Stimulated activated naive CD4-positive, alpha-beta T cell (primary cell): ENCODE measurements around the gene ARHGAP4.

Source experiments
- DNase-seq, 6 experiments: peaks; one replicate each; lab custom pipeline; 2025; lab: John Stamatoyannopoulos, UW

The ARHGAP4 gene

GRCh38 chrX:153945956-153946943 is 20.2 kb upstream of the ARHGAP4 start:
- DNase-seq, result no peak

- no peak for DNase-seq
Measured at GRCh38 chrX:153944800-153945150, 18.7 kb upstream of the ARHGAP4 start.

GRCh38 chrX:153944140-153944799 is 18.2 kb upstream of the ARHGAP4 start, which contains the start of gene RENBP:
Gene RENBP (minus strand): TSS chrX:153944643. CDS start chrX:153944610, 33 bp downstream.
- DNase-seq, result peak in 5 of 6 experiments; percentile 8 to 39 (median 17)

DNA sequence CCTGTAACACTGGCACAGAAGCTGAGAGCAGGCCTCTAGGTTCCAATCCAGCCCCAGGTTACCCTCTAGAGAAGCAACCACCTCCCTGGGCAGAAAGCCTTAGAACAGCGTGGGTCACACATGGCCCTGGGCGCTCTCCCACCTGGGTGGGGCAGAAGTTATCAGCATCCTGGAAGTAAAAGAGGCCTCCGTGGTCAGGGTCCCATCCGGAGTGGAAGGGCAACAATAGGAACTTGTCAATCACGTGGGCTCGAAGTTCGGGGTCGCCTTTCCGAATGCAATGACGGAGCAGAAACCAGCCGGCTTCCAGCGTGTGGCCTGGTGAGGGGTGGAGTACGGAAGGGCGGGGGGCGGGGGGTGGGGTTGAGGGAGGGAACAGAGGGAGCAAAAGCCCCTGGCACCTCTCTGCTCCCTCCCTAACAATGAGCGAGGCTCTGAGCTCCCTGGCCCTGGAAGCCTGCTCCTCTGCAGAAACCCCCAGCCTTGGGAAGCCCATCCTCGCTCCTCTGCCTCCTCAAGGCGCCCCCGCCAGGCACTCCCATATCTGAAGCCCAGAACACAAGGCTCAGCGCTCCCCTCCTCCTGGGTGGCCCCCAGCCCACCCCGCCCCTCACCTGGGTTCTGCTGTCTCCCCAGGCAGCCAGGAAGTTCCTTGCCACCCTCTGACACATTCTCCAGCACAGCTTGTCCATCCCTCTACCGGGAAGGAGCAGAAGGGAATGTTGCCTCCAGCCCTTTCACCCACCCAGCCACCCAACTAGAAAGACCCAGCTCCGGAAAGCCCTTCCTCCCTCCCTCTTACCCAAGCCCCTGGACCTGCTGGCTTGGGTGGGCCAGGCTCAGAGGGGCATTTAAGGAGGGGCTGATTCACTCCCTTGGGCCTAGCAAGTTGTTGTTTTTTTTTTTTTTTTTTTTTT is 15.5 kb upstream of the ARHGAP4 start:
- no peak for DNase-seq

DNA sequence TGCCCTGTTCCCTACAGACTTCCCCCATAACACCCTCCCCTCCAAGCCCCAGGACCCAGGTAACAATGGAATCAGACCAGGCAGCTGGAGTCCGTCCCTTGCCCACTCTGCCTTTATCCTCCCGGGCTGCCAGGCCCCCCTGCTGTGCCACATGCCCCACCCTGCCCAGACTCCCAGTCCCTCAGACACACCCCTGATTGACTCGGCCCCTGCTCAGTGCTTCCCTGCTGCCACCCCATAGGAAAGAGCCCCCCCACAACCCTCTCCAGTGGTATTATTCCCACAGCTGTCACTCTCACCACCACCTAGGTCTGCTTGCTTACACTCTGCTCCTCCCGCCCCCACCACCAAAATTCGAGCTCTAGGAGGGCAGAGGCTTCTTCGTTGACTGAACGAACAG is 13.5 kb upstream of the ARHGAP4 start:
- DNase-seq, result no peak

DNA sequence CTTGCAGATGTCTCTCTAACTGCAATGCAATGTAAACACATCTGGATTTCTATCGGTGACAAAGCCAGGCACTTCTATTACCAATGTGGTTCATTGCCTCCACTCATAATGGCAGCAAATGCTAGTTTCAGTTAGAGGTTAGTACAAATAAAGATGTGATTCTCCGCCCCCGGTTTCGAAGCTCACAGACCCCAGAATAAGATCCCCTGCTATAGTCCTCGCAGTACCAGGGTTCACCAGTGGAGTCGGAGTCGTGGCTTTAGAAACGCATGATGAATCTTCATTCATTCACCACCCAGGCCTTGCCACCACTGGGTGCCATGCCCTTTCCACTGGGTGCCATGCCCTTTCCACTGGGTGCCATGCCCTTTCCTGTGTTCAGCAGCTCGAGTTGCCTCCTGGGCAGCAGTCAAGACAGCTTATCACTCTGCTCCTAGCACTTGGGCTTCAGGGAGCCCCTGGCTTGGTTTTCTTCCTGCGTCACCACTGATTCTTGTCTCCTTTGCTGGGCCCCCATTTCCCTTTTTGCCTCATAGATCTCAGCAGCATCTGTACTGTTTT is 12.2 kb upstream of the ARHGAP4 start:
- DNase-seq, result no peak

DNA sequence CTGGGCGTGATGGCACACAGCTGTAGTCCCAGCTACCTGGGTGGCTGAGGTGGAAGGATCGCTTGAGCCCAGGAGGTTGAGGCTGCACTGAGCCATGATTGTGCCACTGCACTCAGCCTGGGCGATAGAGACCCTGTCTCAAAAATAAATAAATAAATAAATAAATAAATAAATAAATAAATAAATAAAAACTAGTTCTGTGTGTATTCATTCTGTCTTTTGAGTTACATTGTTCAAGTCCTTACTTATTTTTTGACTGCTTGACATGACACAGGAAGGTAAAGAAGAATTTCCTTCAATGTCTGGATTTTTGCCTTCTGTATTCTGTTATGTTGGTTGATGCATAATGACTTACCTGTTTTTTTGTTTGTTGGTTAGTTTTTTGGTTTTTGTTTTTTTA is 11.0 kb upstream of the ARHGAP4 start:
- DNase-seq, result no peak

- peak in 2 of 6 experiments; percentile 27 to 39 for DNase-seq
Measured at GRCh38 chrX:153935326-153935851, 9.3 kb upstream of the ARHGAP4 start.

DNA sequence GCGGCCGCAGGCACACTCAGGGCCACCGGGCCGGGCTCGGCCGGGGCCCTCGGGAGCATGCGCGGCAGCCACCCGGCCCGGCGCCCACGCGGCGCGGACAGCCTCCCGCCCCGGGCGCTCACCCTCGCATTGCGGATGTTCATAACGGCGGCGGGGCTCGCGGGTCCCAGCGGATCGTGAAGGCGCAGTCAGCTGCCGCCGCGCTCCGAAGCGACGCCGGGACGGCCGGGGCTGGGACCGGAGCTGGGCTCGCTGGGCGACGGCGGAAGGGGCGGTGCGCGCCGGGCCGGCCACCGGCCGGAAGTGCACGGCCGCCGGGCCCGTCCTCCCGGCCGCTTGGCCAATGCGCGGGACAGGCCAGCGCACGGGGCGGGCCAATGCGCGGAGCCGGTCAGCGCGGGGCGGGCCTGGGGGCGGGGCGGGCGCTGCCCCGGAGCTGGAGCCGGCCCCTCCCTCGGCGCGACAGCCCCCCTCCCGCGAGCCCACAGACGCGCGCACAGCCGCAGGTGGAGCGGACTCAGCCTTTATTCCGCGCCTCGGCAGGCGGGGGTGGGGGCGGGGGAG is 8.8 kb upstream of the ARHGAP4 start, which contains the start of gene NAA10:
NAA10 (minus strand) TSS at position 276 of the 564 bp plus-strand sequence; CDS start at position 143, 133 bp downstream.
- DNase-seq, result peak in 5 of 6 experiments; percentile 12 to 44 (median 34)

DNA sequence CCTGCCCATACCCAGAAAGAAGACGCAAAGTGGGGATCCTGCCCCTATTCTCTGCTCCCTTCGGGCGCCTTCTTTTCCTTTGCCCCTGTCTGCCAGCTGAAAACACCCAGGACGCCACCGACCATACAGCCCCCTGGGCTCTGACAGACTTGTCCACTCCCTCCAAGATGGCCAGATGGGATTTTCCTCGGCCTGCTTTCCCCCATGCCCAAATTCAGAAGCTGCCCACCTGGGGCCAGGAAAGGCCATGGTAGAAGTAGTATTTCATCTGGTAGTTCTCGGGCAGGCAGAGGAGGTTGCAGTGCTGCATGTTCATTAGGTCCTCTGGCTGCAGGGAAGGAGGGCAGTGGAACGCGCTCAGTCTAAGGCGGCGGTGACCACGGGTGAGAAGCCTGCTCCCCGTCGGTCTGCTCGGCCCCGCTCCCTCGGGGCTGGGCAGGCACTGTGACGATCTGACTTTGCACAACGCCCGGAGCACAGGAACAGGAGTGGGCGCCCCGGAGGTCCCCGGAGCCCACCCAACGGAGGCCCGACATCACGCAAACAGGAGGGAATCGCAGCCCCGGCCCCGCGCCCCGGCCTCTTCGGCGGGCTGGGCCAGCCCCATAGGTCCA is 8.2 kb upstream of the ARHGAP4 start:
- no peak for DNase-seq

DNA sequence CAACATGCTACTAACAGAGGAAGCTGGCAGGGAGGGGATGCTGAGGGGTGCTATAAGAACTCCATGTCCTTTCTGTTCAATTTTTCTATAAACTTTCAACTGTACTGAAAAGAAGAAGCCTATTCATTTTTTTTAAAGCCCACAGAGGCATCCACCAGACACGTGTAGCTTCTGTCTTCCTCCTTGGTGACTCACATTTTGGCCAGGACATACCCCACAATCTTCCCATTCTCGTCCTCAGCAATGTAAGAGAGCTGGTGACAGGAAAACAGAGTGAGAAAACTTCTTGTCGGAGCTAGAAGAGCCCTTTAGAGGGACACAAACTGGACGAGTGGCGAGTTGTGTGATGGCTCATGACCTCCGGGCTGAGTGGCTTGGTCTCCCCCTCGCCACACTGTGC is 7.7 kb upstream of the ARHGAP4 start:
- DNase-seq, result no peak

GRCh38 chrX:153932220-153932915 is 6.3 kb upstream of the ARHGAP4 start:
- no peak for DNase-seq

- DNase-seq, result no peak
Measured at GRCh38 chrX:153931748-153932147, 5.7 kb upstream of the ARHGAP4 start.

DNA sequence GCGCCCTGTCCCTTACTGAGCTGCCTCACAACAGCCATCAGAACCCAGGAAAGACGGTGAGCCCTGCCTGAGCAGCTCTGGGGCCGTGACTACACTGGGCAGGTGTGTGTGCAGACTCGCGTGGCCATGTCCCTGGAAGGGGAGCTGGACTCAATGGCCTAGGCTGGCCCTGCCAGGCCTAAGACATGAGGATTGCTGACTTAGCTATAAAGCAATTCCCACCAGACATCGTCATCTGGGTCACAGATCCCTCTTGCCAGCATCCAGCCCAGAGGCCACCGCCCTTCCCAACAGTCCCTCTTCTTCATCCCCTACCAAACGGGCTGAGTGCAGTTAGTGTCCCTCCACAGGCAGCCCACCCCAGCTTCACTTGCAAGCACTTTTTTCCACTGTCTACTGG is 5.1 kb upstream of the ARHGAP4 start:
- DNase-seq, result no peak

DNA sequence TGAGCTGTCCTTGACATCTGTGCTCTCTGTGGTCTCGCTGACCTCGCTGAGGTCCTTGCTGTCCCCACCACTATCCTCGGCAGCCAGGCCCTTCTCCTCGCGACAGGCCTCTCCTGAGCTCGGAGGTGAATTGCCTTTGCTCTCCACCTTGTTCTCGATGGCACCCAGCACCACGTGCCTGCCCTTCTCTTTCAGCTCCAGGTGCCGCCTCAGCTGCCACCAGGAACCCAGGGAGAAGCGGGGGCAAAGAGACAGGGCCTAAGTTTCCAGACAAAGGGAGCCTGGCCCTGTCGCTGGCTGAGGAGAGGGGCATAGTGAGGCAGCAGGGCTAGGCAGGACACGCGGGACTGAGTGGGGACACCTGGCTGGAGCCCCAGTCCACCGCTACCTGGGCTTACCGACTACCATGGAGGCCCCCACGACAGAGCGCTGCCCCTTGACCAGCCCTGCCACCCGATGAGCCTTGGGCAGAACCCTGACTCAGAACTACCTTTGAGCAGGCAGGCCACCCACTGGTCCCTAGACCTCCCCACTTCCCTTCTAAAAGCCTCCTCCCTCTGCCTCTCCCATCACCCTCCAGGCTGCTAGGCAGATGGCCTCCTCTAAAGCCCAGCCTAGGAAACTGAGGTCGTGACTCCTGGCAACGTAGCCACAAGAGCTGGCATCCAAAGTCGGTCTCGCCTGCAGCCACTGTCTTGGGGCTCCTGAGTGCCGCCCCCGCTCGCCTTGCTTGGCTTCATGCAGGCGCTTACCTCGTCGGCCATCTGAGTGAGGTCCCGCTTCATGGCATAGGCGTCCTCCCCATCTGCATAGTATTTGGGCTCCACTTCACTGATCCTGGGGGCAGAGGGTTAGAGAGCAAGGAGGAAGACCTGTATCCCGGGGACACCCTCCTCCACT is 4.2 kb upstream of the ARHGAP4 start:
- no peak for DNase-seq

- DNase-seq, result no peak
Measured at GRCh38 chrX:153929576-153929975, 3.5 kb upstream of the ARHGAP4 start.

- DNase-seq, result no peak
Measured at GRCh38 chrX:153928846-153929245, 2.8 kb upstream of the ARHGAP4 start.

DNA sequence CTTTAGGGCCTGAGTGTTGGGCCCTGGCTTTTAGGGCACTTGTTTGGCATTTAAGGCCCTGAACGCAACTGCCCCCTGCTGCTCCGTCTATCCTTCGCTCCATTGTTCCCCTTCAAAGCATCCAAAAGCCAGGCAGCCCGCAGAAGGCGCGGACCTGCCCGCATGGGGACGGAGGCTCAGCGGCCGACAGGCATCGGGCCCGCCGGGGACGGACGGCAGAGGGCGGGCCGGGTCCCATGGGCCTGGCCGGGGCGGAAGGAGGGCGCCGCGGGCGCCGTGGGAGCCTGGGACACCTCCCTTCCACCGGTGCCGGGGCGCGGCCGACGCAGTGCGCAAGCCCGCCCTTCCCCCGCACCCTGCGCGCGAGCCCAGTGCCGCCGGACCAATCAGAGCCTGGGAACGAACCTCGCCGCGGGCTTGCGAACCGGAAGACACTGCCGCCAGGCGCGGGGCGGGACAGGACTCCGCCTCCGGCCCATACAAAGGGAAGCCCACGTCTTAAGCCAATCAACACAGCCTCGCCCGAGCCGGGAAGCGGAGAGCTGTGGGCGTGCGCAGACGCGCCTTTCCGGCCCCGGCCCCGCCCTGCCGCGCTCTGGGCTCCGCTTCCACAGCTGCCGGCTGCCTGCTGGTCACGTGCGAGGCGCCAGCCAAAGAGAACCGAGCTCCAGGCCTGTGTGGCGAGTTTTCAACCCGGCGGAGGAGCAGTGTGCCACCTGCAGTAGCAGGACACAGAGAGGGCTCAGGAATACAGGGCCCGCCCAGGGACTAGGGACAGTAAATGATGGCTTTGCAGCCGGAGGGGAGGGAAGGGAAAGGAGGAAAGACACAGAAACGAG is 2.1 kb upstream of the ARHGAP4 start:
- DNase-seq, result peak; percentile 90 to 97 (median 92)
